GM18507 (cell line): ENCODE measurements around the gene MARS1.
"Not testable (repeated sequence)": the region's sequence is repeated elsewhere in the genome, so short reads cannot be mapped to it uniquely, and the experiment has no call there.

Experiments
- DNase-seq: peaks from one replicate; pipeline ENCODE4 v3.0.0; 2011; ENCODE audit warnings: low read depth; ENCODE audit not compliant: insufficient read length; ENCODE audit errors: extremely low spot score
- FAIRE-seq: peaks from 2 replicates; lab custom pipeline; 2011; peaks lifted over from hg19 to GRCh38; lab: Jason Lieb, UNC

The MARS1 gene

GRCh38 chr12:57513677-57514076 lies 25.8 kb downstream of the MARS1 start:
- not testable (repeated sequence) for DNase-seq, FAIRE-seq

GRCh38 chr12:57514246-57514645 lies 26.4 kb downstream of the MARS1 start:
- DNase-seq, FAIRE-seq: not testable (repeated sequence)

DNA sequence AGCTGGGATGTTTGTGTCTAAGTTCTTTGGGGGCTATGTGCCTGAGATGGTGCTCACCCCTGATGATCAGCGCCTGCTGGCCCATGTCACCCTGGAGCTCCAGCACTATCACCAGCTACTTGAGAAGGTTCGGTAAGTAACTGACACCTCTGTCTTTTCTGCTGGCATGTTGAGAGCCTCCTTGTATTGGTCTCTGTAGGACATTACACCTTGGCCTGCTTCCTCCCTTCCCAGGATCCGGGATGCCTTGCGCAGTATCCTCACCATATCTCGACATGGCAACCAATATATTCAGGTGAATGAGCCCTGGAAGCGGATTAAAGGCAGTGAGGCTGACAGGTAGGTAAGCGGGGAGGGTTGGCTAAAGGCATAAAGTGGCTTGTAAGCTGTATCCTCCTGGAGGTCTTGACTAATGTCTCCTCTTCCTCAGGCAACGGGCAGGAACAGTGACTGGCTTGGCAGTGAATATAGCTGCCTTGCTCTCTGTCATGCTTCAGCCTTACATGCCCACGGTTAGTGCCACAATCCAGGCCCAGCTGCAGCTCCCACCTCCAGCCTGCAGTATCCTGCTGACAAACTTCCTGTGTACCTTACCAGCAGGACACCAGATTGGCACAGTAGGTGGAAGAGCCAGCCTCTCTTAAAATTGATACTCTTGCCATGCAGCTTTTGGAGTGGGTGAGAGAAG lies 27.0 kb downstream of the MARS1 start:
- DNase-seq (no peak), FAIRE-seq (no peak)

GRCh38 chr12:57515408-57515933 lies 27.6 kb downstream of the MARS1 start:
- FAIRE-seq, result no peak
- no peak for DNase-seq

- FAIRE-seq (no peak), DNase-seq (no peak)
Observed at GRCh38 chr12:57515934-57516541, 28.2 kb downstream of the MARS1 start.

DNA sequence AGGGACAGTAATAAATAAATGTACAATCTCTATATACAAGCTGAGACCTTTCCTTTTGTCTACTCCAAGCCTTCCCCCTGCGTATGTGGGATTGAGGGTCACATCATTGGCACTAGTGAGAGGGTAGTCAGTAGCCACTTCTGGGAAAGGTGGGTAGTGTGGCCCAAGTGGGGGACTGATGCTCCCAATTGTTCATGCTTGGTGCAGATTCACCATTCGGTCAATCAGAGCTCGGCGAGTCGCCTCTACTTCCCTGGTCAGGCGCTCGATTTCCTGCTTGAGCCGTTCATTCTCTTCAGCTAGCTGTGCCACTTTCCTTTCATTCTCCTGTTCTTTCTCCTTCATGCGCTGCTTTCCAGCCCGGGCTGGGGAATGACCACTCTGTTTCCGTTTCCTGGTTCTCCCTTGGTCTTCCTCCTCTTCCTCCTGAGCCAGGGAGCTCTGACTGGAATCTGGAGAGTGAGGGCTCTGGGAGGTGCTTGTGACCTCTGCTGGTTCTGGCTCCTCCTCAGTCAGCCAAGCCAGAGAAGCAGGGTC lies 28.8 kb downstream of the MARS1 start:
- FAIRE-seq, result no peak
- no peak for DNase-seq

DNA sequence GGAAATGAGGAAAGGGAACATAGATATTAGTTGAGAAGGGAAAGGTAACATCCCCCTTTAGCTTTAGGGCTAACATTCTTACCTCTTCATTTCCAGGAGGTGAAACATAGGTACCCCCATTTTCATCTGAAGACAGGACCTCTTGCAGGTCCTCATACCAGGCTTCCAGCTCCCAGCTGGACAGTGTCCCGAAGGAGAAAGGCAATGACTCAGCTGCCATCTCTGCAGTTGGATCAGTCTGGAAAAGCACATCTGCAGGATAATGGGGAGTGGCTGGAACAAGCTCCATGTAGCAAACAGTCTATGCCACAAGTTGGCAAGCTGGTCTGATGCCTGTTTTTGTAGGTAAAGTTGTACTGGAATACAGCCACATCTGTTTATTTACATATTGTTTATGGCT lies 29.3 kb downstream of the MARS1 start:
- no peak for DNase-seq

DNA sequence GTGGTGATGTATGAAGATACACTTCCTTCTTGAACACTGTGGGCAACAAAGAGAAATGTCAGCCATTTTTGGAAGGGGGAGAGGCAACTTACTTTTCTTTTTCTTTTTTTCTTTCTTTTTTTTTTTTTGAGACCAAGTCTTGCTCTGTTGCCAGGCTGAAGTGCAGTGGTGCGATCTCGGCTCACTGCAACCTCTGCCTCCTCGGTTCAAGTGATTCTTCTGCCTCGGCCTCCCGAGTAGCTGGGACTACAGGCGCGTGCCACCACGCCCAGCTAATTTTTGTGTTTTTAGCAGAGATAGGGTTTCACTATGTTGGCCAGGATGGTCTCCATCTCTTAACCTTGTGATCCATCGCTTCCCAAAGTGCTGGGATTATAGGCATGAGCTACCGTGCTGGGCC lies 29.9 kb downstream of the MARS1 start:
- FAIRE-seq, DNase-seq: not testable (repeated sequence)

More for the DNA sequence above, 29.3 kb downstream of the MARS1 start:
- FAIRE-seq, result no peak

DNA sequence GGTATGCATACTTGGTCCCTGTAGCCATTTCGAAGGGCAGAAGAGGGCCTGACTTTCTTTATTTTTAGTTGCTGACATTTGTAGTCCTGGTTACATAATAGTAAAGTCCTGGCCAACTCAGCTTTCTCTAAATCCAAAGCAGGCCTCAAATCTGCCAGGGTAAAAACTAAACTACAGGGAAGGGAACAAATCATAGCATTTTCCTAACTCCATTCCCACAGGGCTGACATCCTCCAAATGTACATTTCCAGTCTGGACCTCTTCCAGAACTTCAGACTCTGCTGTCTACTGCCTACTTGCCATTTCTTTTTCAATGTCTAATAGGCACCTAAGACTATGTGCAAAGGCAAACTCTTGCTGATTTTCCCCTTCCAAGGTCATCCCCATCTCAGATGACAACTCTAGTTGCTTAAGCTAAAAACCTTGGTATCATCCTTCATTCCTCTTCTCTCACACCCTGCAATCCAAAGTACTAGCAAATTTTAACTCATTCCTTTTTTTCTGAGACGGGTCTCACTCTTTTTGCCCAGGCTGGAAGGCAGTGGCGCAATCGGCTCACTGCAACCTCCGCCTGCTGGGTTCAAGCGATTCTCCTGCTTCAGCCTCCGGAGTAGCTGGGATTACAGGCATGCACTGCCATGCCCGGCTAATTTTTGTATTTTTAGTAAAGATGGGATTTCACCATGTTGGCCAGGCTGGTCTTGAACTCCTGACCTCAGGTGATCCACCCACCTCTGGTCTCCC lies 30.5 kb downstream of the MARS1 start:
- DNase-seq (no peak), FAIRE-seq (no peak)

DNA sequence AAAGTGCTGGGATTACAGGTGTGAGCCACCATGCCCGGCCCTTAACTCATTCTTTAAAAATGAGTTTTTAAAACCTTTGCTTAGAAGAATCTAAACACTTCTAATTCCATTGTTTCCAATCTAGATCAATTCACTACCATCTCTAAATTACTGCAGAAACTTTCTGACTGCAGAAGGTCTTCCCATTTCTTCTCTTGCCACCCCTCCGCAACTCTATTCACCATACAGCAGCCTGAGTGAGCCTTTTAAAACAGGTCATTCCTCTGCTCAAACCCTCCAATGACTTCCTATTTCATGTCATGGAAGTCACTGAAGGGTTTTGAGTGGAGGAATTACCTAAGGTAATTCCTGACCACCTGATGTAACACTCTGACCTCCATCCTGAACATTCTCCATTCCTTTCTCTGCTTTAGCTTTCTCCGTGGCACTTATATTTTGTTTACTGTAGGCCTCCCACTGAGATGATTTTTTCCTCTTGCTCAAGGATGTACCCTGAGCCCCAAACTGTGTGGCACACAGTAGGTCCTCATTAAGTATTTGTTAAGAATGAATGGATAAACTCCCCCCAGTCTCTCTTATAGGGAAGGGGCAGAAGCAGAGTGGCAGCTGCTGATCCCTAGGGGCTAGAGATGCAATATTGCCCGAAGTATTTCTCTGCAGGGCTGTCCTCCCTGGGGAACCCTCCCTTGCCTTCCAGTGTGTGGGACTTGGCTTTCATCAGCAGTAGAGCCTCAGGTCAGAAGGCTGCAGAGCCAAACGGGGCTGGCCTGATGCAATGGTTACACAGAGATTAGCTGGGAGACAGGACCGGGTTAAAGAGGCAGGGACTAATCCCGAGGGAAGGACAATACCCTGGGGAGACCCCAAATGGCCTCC lies 31.3 kb downstream of the MARS1 start:
- FAIRE-seq (no peak), DNase-seq (no peak)

DNA sequence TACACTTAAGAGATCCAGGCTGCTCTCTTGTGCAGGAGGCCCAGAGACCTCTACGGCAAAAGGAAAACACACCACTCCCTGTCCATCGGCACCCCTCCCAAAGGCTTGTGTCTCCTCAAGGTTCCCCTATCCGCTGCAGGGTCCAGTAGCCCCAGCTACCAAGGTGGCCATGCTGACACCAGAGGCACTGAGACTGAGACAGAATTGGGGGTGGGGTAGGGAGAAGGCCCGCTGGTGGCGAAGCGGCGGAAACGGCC lies 31.9 kb downstream of the MARS1 start:
- DNase-seq (no peak), FAIRE-seq (no peak)

DNA sequence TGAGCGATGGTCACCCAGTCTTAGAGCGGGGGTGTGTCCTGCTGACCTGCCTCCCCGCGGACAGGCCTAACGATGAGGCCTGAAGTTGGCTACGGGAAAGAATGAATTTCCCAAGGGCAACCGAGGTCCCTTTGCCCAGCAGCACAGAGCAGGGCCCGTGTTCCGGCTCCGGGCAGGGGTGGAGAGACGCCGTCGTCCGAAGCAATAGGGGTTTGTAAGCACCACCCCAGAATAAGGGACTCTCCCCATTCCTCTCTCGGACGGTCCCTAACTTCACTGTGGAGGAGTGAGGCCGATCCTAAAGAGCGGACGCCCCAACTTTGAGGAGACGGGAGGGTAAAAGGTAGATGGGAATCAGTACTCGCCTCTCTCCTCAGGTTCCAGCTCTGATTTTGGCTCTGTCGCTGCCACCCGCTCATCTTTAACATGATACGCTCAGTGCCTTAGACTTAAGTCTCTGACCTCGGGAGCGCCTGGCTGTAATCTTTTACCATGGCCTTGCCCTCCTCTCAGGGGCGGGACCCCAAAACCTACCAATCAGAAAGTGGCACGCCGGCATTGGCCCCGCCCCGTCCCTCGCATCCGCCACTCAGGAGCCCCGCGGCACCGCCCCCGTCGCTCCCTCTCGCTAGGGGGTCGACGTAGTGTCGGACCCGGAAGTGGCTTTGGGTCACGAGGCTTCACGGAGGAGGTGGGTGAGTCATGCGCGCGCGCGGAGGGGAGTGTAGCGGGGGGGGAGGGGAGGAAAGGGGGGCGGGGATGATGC lies 32.4 kb downstream of the MARS1 start, which contains the start of gene DDIT3:
TSS of gene DDIT3 (minus strand) at position 462 of the 766 bp plus-strand sequence. CDS start 3,108 bp downstream, outside the sequence.
- FAIRE-seq, result peak; percentile 94
- DNase-seq, result peak; percentile 86

GRCh38 chr12:57521525-57522010 lies 33.7 kb downstream of the MARS1 start:
- DNase-seq, result no peak
- FAIRE-seq, result no peak

DNA sequence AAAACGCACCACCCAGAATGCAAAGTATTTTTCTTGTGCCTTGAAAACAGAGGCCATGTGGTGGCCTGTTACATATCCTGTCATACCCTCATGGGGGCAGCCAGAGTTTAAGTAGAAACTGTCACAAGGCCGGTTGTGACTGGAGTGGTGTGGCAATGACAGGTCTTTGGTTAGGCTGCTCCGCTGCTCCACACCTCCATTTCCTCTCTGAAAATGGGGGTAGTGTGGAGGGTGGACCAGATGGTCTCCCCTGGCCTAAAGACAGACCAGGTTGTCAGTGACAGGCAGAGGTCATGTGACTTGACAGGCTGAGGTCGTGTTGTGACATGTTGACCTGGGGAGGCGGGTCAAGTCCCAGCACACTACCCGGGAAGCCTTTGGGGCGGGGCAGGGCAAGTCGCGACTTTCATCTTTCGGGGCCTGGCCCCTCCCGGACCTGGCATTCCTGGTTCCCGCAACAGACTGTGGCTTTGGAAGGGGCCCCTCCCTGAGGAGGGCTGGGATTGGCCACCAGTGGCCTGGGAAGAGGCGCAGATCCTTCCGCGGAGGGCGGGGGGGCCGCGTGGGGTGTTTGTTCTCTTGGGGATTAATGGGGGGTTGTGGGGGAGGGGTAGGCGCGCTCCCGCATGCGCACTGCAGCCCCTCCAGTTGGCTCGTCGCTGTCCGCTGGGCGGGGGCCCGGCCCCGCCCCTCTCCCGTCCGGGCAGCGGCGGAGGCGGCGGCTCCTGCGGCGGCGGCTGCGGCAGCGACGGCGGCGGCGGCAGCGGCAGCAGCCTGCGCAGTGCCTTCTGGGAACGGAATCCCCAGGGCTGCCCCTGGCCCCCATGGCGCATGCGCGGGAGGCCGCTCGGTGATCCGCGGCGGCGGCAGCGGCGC lies 34.4 kb downstream of the MARS1 start, which contains the start of gene MBD6:
TSS of gene MBD6 (plus strand) at position 814 of the 876 bp plus-strand sequence. CDS start 1,480 bp downstream, outside the sequence.
- DNase-seq (peak; percentile 93), FAIRE-seq (peak; percentile 89)

GRCh38 chr12:57522887-57523705 lies 35.2 kb downstream of the MARS1 start:
- DNase-seq (no peak), FAIRE-seq (peak; percentile 61)

GRCh38 chr12:57523706-57524614 lies 36.1 kb downstream of the MARS1 start:
- peak; percentile 12 for FAIRE-seq
- DNase-seq, result no peak
